ENCODE measurements around the gene MYH14.

MYH14 gene

GRCh38 chr19:50261446-50261970, 58.1 kb downstream of the MYH14 start:
- DNase-seq (ENCODE audit: low read depth), result no peak

- DNase-seq (ENCODE audit: low read depth), result no peak
Observed at GRCh38 chr19:50263176-50263575, 59.8 kb downstream of the MYH14 start.

GRCh38 chr19:50264483-50265186, 61.2 kb downstream of the MYH14 start:
- DNase-seq (ENCODE audit: low read depth), result no peak

GRCh38 chr19:50266041-50266440, 62.6 kb downstream of the MYH14 start:
- no peak for DNase-seq (ENCODE audit: low read depth)

- no peak for DNase-seq (ENCODE audit: low read depth)
Observed at GRCh38 chr19:50266896-50267295, 63.5 kb downstream of the MYH14 start.

- no peak for DNase-seq (ENCODE audit: low read depth)
Observed at GRCh38 chr19:50268041-50268440, 64.6 kb downstream of the MYH14 start.

GRCh38 chr19:50268501-50268900, 65.1 kb downstream of the MYH14 start:
- DNase-seq (ENCODE audit: low read depth), result no peak

GRCh38 chr19:50269653-50270052, 66.2 kb downstream of the MYH14 start:
- no peak for DNase-seq (ENCODE audit: low read depth)

- no peak for DNase-seq (ENCODE audit: low read depth)
Observed at GRCh38 chr19:50272263-50272897, 69.0 kb downstream of the MYH14 start.

- no peak for DNase-seq (ENCODE audit: low read depth)
Observed at GRCh38 chr19:50273821-50274220, 70.4 kb downstream of the MYH14 start.

- no peak for DNase-seq (ENCODE audit: low read depth)
Observed at GRCh38 chr19:50275577-50276368, 72.4 kb downstream of the MYH14 start.

GRCh38 chr19:50276370-50277063, 73.1 kb downstream of the MYH14 start:
- no peak for DNase-seq (ENCODE audit: low read depth)

GRCh38 chr19:50277966-50278580, 74.7 kb downstream of the MYH14 start:
- DNase-seq (ENCODE audit: low read depth), result no peak

GRCh38 chr19:50280074-50280473, 76.7 kb downstream of the MYH14 start:
- no peak for DNase-seq (ENCODE audit: low read depth)

GRCh38 chr19:50280983-50281382, 77.6 kb downstream of the MYH14 start:
- DNase-seq (ENCODE audit: low read depth), result no peak

- DNase-seq (ENCODE audit: low read depth), result no peak
Observed at GRCh38 chr19:50281491-50281890, 78.1 kb downstream of the MYH14 start.

- DNase-seq (ENCODE audit: low read depth), result no peak
Observed at GRCh38 chr19:50285833-50286232, 82.4 kb downstream of the MYH14 start.

- DNase-seq (ENCODE audit: low read depth), result no peak
Observed at GRCh38 chr19:50286443-50286842, 83.0 kb downstream of the MYH14 start.

- DNase-seq (ENCODE audit: low read depth), result no peak
Observed at GRCh38 chr19:50287331-50287730, 83.9 kb downstream of the MYH14 start.

- no peak for DNase-seq (ENCODE audit: low read depth)
Observed at GRCh38 chr19:50288954-50289353, 85.5 kb downstream of the MYH14 start.

- no peak for DNase-seq (ENCODE audit: low read depth)
Observed at GRCh38 chr19:50290011-50290410, 86.6 kb downstream of the MYH14 start.

GRCh38 chr19:50290775-50291174, 87.4 kb downstream of the MYH14 start:
- DNase-seq (ENCODE audit: low read depth), result no peak
